22Rv1 (cell line): ENCODE data around the gene CCDC190.
A peak's percentile ranks its signal among the peaks of the same experiment; 100 is the strongest.
"Not testable (repeated sequence)": the region's sequence is repeated elsewhere in the genome, so short reads cannot be mapped to it uniquely, and the experiment has no call there.

Experiments
- H3K27ac ChIP-seq: fragments of 450-650 bp; 2 replicates; pipeline ENCODE4 v1.5.1; 2017
- CTCF ChIP-seq: fragments of 450-650 bp; IDR thresholded peaks from 2 replicates; pipeline ENCODE4 v1.5.1; 2017; ENCODE audit warnings: mild to moderate bottlenecking
- ZFX ChIP-seq: fragments of 450-650 bp; IDR thresholded peaks from 2 replicates; pipeline ENCODE4 v1.6.1; 2017; ENCODE audit warnings: antibody characterized with exemption, borderline replicate concordance

CCDC190 gene

GRCh38 chr1:162876751-162877150, 15.8 kb upstream of the CCDC190 start:
- TF ChIP-seq ZFX, result no peak
- TF ChIP-seq CTCF, result no peak
- H3K27ac ChIP-seq, result no peak overlapping the region

- peak overlapping the region; percentile 60 for H3K27ac ChIP-seq
- peak; percentile 70 for TF ChIP-seq CTCF
- TF ChIP-seq ZFX, result no peak
Measured at GRCh38 chr1:162873671-162874666, 13.0 kb upstream of the CCDC190 start.

GRCh38 chr1:162872981-162873380, 12.0 kb upstream of the CCDC190 start:
- peak overlapping the region; percentile 60; the same call in 1 of the 2 replicates for H3K27ac ChIP-seq
- no peak for TF ChIP-seq CTCF
- TF ChIP-seq ZFX, result no peak

- H3K27ac ChIP-seq, result not testable (repeated sequence)
Measured at GRCh38 chr1:162871417-162871816, 10.4 kb upstream of the CCDC190 start.

GRCh38 chr1:162868972-162869371, 8.0 kb upstream of the CCDC190 start:
- H3K27ac ChIP-seq, result no peak overlapping the region
- TF ChIP-seq ZFX (no peak), CTCF (no peak)

GRCh38 chr1:162861625-162862024, 650 bp upstream of the CCDC190 start:
- TF ChIP-seq ZFX (no peak), CTCF (no peak)
- no peak overlapping the region for H3K27ac ChIP-seq

GRCh38 chr1:162859191-162859590, 1.8 kb downstream of the CCDC190 start:
- TF ChIP-seq CTCF (no peak), ZFX (no peak)
- H3K27ac ChIP-seq, result no peak overlapping the region
